Heart left ventricle (tissue), 16 donors: ENCODE data around the gene KNCN. TPM values are rescaled to one million over a fixed set of nuclear protein-coding genes. Genes with fewer than 3 reads are reported as not detected.

Source experiments
- ATAC-seq, 4 donors: fragments of 200-7000 bp; cut with Tn5 transposase; one replicate each; pipeline ENCODE4 v1.9.1; 2020 to 2022; ENCODE audit warnings: moderate library complexity in 4 of 4, mild to moderate bottlenecking in 3 of 4, moderate number of reproducible peaks in 1 of 4
- DNase-seq, 5 donors: peaks; one replicate each; pipeline ENCODE4 v3.0.0-alpha.2; 2020
- H3K27ac ChIP-seq, 12 donors: fragments of 200-600 bp; sonication (generic) in 4 of 12; one replicate each; pipeline versions ENCODE4 v1.5.0 to v1.8.0; 2016 to 2022; ENCODE audit warnings: mild to moderate bottlenecking in 2 of 12
- H3K27me3 ChIP-seq, 9 donors: fragments of 200-600 bp; sonication (generic) in 2 of 9; one replicate each; pipeline versions ENCODE4 v1.5.1 to v1.8.0; 2016 to 2022; ENCODE audit warnings: mild to moderate bottlenecking in 3 of 9
- H3K36me3 ChIP-seq, 9 donors: fragments of 200-600 bp; sonication (generic) in 2 of 9; one replicate each; pipeline versions ENCODE4 v1.5.0 to v1.8.0; 2018 to 2022; ENCODE audit warnings: mild to moderate bottlenecking in 2 of 9
- H3K4me1 ChIP-seq, 12 donors: fragments of 200-600 bp; sonication (generic) in 4 of 12; one replicate each; pipeline versions ENCODE4 v1.5.0 to v1.8.0; 2016 to 2022; ENCODE audit warnings: mild to moderate bottlenecking in 3 of 12
- H3K4me3 ChIP-seq, 12 donors: fragments of 200-600 bp; sonication (generic) in 4 of 12; one replicate each; pipeline versions ENCODE4 v1.5.0 to v1.8.0; 2017 to 2022; ENCODE audit warnings: mild to moderate bottlenecking in 9 of 12, moderate library complexity in 4 of 12
- H3K9me3 ChIP-seq, 12 donors: fragments of 200-600 bp; sonication (generic) in 4 of 12; one replicate each; pipeline versions ENCODE4 v1.5.0 to v1.8.0; 2016 to 2022; ENCODE audit warnings: mild to moderate bottlenecking in 1 of 12
- POLR2A ChIP-seq, 2 donors: fragments of 450-650 bp; IDR thresholded peaks; one replicate each; pipeline ENCODE4 v1.6.1; 2017; ENCODE audit warnings: antibody characterized with exemption in 2 of 2, mild to moderate bottlenecking in 2 of 2, moderate library complexity in 2 of 2
- WGBS, 4 donors: extraction: QIAGEN DNeasy Blood & Tissue Kit in 2 of 4; methylation state at CpG; one replicate each; pipeline versions ENCODE4 v1.1.5 to v1.1.7; 2013 to 2018; 5-methylcytosine and 5-hydroxymethylcytosine counted together
- intact Hi-C, 10 donors: fragments of 100-400 bp; cut with DNase I; formaldehyde crosslinking; loops; one replicate each; pipeline versions ENCODE4 v1.11.1 to v1.14.2; 2022
- polyA plus RNA-seq, 2 donors: library from polyadenylated mRNA; stranded (reverse); fragments of 200-250 nt; gene quantifications; one replicate each; pipeline ENCODE4 v1.2.3, GENCODE V29; 2013
- total RNA-seq, 9 donors: library from RNA; depleted of rRNA in 2 of 9; stranded (reverse); fragments of >200 nt in 2 of 9; fragmentation: NEBNext Ultra II Directional in 3 of 9; extraction: Animal tissue kit (Norgen Biotek cat#: 25700) in 3 of 9; gene quantifications; one replicate each; pipeline versions ENCODE4 v1.1.0 to v1.2.4, GENCODE V29; 2016 to 2023
- TF ChIP-seq, protein P1 (sequence below), 12 donors: fragments of 200-600 bp; sonication (generic) in 4 of 12; IDR thresholded peaks; one replicate each; pipeline versions ENCODE4 v1.5.0 to v1.8.0; 2018 to 2022; ENCODE audit warnings: antibody characterized with exemption in 12 of 12, mild to moderate bottlenecking in 5 of 12
- donor health status: ischemic (EF 13 %, LVEDD 7.1; RV severe dilation, severe dysfunction).
- donor health status: healthy with polysubstance abuse.
- donor health status: DM: no; HTN: yes; CAD: no.
- donor health status: DM: no; HTN: no; CAD: no.
- donor health status: ischemic (EF 25% LVEDD 6.9; RV normal size, moderate dysfunction).
- donor health status: ischemic (EF 25% LVEDD 5.7; RV mildly dilated, moderate dysfunction).
- donor health status: healthy.
- donor health status: DM: yes; HTN: yes; CAD: no.
- donor health status: ischemic (EF 35%, LVEDD 5.7; RV mildly dilated, moderate dysfunction).
- donor health status: nonischemic (EF 11% LVEDD 7.7; RV severe dilation, severe dysfunction).
- donor health status: DM: yes; HTN: yes; CAD: no.
- donor health status: PGD.
- donor health status: ischemic (EF 29% LVEDD 5.4; RV normal size, mild dysfunction).
- donor health status: nonischemic (EF 23%, LVEDD 6.1; RV moderate dilation, normal function).

KNCN gene
- total and polyA plus RNA-seq, 11 donors = not detected

DNA sequence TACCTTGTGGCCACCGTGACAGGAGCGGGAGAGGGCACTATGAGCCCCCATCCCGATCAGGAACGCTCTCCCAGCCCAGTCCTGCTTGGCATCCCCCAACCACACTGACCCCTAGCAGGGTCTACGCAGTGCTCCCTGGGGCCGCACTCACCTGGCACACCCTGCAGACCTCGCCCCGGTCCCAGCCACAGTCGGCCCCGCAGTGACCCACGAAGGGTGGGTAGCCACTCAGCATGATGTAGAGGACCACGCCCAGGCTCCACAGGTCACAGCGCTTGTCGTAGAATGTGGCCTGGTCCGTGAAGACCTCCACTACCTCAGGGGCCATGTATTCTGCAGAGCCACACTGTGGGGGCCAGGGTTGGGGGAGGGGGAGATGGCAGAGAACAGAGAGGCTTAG is 11.1 kb upstream of the KNCN start:
- ATAC-seq (peak in 1 of 4 donors; percentile 36), DNase-seq (no peak)
- Histone ChIP-seq H3K9me3 (no peaks in the 10 kb centered on the region), H3K36me3 (peaks cover 2 to 99% (median 81%) of the 10 kb centered on the region in 9 donors), H3K4me1 (peaks cover 0 to 3% (median 0%) of the 10 kb centered on the region in 12 donors), H3K4me3 (no peak overlapping the region), H3K27ac (no peak overlapping the region), H3K27me3 (no peaks in the 10 kb centered on the region)
- no peak for TF ChIP-seq POLR2A (IDR thresholded peaks at IDR 0.05)
- TF ChIP-seq, protein P1, sequence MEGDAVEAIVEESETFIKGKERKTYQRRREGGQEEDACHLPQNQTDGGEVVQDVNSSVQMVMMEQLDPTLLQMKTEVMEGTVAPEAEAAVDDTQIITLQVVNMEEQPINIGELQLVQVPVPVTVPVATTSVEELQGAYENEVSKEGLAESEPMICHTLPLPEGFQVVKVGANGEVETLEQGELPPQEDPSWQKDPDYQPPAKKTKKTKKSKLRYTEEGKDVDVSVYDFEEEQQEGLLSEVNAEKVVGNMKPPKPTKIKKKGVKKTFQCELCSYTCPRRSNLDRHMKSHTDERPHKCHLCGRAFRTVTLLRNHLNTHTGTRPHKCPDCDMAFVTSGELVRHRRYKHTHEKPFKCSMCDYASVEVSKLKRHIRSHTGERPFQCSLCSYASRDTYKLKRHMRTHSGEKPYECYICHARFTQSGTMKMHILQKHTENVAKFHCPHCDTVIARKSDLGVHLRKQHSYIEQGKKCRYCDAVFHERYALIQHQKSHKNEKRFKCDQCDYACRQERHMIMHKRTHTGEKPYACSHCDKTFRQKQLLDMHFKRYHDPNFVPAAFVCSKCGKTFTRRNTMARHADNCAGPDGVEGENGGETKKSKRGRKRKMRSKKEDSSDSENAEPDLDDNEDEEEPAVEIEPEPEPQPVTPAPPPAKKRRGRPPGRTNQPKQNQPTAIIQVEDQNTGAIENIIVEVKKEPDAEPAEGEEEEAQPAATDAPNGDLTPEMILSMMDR (IDR thresholded peaks at IDR 0.05) = no peak
- 91 to 95% (median 93%) methylated on average over 15 of the region's 15 CpGs for WGBS, 4 donors
- intact Hi-C loops = no loop called here

DNA sequence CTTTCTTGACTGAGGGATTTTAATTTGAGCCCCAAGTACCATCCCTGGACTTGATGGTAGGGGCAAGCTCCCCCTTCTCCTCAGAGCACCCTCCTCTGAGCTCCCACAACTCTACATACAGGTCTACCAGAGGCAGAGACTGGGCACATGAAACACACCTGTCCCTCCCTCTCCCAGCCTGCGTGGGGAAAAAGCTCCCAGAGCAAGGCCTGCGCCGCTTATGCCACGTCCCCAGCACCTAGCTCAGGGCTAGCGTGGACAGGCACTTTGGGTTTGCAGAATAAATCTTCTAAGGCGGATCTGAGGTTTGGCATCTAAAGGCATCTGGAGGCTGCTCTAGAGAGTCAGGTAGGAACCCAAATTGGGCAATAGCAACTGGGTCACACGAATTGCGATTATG is 7.5 kb upstream of the KNCN start:
- intact Hi-C loops = no loop called here
- H3K4me3 ChIP-seq = no peak overlapping the region
- no peak for ATAC-seq
- TF ChIP-seq, protein P1 (IDR thresholded peaks at IDR 0.05) = no peak
- no peak for TF ChIP-seq POLR2A (IDR thresholded peaks at IDR 0.05)
- no peaks in the 10 kb centered on the region for H3K27me3 ChIP-seq
- WGBS, 4 donors = 92 to 98% (median 96%) methylated on average over 8 of the region's 8 CpGs
- H3K9me3 ChIP-seq = no peaks in the 10 kb centered on the region
- peak in 1 of 5 donors; percentile 13 for DNase-seq
- peaks cover 0 to 70% (median 51%) of the 10 kb centered on the region in 9 donors for H3K36me3 ChIP-seq
- peaks cover 0 to 3% (median 0%) of the 10 kb centered on the region in 12 donors for H3K4me1 ChIP-seq
- H3K27ac ChIP-seq = no peak overlapping the region

GRCh38 chr1:46558141-46558963 is 6.9 kb upstream of the KNCN start:
- no peak for TF ChIP-seq POLR2A (IDR thresholded peaks at IDR 0.05)
- TF ChIP-seq, protein P1 (IDR thresholded peaks at IDR 0.05) = no peak
- intact Hi-C loops = no loop called here
- Histone ChIP-seq H3K9me3 (no peaks in the 10 kb centered on the region), H3K4me1 (peaks cover 0 to 3% (median 0%) of the 10 kb centered on the region in 12 donors), H3K36me3 (peaks cover 0 to 64% (median 48%) of the 10 kb centered on the region in 9 donors), H3K27me3 (no peaks in the 10 kb centered on the region), H3K27ac (no peak overlapping the region), H3K4me3 (no peak overlapping the region)
- DNase-seq (no peak), ATAC-seq (peak in 1 of 4 donors; percentile 5)
- 69 to 75% (median 74%) methylated on average over 14 to 20 of the region's 20 CpGs for WGBS, 4 donors

- TF ChIP-seq, protein P1 (IDR thresholded peaks at IDR 0.05) = no peak
- Histone ChIP-seq H3K4me1 (peaks cover 0 to 3% (median 0%) of the 10 kb centered on the region in 12 donors), H3K27me3 (no peaks in the 10 kb centered on the region), H3K9me3 (no peaks in the 10 kb centered on the region), H3K36me3 (peaks cover 0 to 55% (median 41%) of the 10 kb centered on the region in 9 donors), H3K4me3 (no peak overlapping the region), H3K27ac (no peak overlapping the region)
- DNase-seq (no peak), ATAC-seq (no peak)
- intact Hi-C loops = no loop called here
- 74 to 85% (median 78%) methylated on average over 5 of the region's 5 CpGs for WGBS, 4 donors
Observed at GRCh38 chr1:46557403-46557802, 6.0 kb upstream of the KNCN start.
